ENCODE measurements around the gene SPATA1. TPM values are rescaled to one million over a fixed set of nuclear protein-coding genes. Genes with fewer than 3 reads are reported as not detected.
"Not testable (repeated sequence)": the region's sequence is repeated elsewhere in the genome, so short reads cannot be mapped to it uniquely, and the experiment has no call there.

Gene SPATA1
- total RNA-seq, 5 donors from 2014 or later (not counting 1 experiment from before 2014, with no cell fraction given): 0.25 to 3.5 (median 2.3) TPM

DNA sequence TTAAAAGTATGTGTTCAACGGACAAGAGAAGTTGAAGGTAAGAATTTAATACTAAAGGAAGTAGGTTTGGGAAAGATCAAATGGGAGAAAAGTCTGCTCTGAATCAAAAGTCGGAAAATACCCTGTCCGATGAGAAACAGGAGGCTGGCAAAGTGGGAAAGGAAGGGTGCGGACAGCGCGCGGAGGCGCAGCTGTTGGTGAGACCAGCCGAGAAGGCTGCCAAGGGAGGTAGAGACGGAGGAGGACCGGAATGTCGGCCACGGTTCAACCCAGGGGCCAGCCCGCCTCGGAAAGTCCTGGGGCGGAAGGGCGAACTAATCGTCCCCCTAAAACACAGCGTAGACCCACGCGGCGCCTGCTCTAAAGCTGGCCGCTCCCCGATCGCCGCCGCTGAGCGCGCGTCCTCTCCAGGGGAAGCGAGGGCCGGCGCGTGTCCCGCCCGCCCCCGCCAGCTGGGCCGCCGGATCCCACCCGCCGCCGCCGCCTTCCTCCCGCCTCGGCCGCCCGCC is 639 bp upstream of the SPATA1 start:
- no peaks in the 10 kb centered on the region for H3K9me3 ChIP-seq
- Mint-ChIP-seq H3K9me3 (peaks cover 0 to 3% (median 2%) of the 10 kb centered on the region in 3 donors), H3K4me1 (peaks cover 46 to 60% (median 52%) of the 10 kb centered on the region in 3 donors), H3K27ac (peak overlapping the region; percentile 94 to 97), H3K36me3 (peaks cover 15% of the 10 kb centered on the region), H3K4me3 (peak overlapping the region; percentile 98 to 100 (median 98)), H3K27me3 (no peaks in the 10 kb centered on the region)
- H3K4me3 ChIP-seq (ENCODE audit: control insufficient read depth in 1 of 2, extremely low read depth in 1 of 2, low read length in 1 of 2): peak overlapping the region; percentile 81 to 88
- POLR2A ChIA-PET: interaction anchor here (0.5 to 1.2 kb wide), 6 partner anchors 26 to 749 kb away, joined by 3 to 4 read pairs (median 3); partner anchors contain the start of gene CTBS (in 1 of the 2)
- 0% methylated on average over 44 of the region's 47 CpGs for WGBS (ENCODE audit: insufficient coverage)
- H3K27me3 ChIP-seq (replicated peaks in 1 of 2; ENCODE audit: control insufficient read depth in 2 of 2, extremely low read depth in 1 of 2, insufficient read depth in 2 of 2, low read length in 1 of 2): no peaks in the 10 kb centered on the region
- ATAC-seq (replicated peaks in 1 of 4): peak; percentile 33 to 46 (median 39)
- peaks cover 9 to 27% of the 10 kb centered on the region in 2 experiments for H3K4me1 ChIP-seq (ENCODE audit: control insufficient read depth in 1 of 2, extremely low read depth in 1 of 2, insufficient read depth in 2 of 2, low read length in 2 of 2)
- H3K27ac ChIP-seq (ENCODE audit: low read length): peak overlapping the region; percentile 59
- DNase-seq: peak in 1 of 35 experiments; percentile 2
- H3K36me3 ChIP-seq (ENCODE audit: control insufficient read depth in 2 of 2, extremely low read depth in 1 of 2, insufficient read depth in 1 of 2, low read length in 1 of 2): no peaks in the 10 kb centered on the region
- CTCF ChIA-PET: interaction anchor here (0.6 to 2.0 kb wide), 11 partner anchors 10 to 531 kb away, joined by 3 to 11 read pairs (median 6); partner anchors contain the start of genes PRKACB (in 2 of the 2) and CTBS (in 1 of the 2)

DNA sequence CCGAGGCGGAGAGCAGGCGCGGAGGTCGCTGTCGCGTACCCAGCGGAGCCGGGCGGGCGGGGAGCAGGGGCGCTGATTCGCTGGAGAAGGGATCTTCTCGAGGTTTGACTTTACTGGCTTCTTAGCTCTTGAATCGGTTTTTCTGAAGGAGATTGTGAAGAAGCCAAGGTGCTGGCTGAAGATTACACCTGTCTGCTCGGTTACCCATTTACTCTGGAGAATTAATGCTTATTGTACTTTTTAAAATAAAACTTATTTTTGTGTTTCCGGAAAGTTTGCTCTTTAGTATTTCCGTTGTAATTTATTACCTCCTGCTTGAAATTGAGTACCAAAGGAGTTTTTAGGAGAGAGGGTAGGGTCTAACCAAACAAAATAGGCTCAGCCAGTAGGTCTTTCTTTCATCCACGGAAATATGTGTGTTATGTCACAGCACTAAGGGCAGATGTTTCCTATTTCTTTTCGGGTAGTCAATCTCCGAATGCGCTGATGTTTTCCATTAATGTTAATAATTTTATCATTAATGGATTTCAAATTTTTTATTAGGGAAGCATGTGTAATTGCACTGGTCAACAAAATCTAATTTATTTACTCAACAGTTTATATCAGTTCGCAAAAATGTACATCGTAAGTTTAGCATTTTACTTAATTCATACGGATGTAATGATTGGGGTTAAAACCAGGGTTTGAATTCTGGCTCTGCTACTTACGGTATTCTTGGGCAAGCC is 705 bp downstream of the SPATA1 start:
- peak overlapping the region; percentile 81 to 88 for H3K4me3 ChIP-seq (ENCODE audit: control insufficient read depth in 1 of 2, extremely low read depth in 1 of 2, low read length in 1 of 2)
- H3K36me3 ChIP-seq (ENCODE audit: control insufficient read depth in 2 of 2, extremely low read depth in 1 of 2, insufficient read depth in 1 of 2, low read length in 1 of 2): no peaks in the 10 kb centered on the region
- Mint-ChIP-seq H3K27ac (peak overlapping the region; percentile 93 to 94), H3K36me3 (peaks cover 16% of the 10 kb centered on the region), H3K27me3 (no peaks in the 10 kb centered on the region), H3K4me1 (peaks cover 35 to 46% (median 38%) of the 10 kb centered on the region in 3 donors), H3K9me3 (peaks cover 0 to 5% (median 2%) of the 10 kb centered on the region in 3 donors), H3K4me3 (peak overlapping the region; percentile 98 to 100 (median 98))
- peaks cover 9 to 27% of the 10 kb centered on the region in 2 experiments for H3K4me1 ChIP-seq (ENCODE audit: control insufficient read depth in 1 of 2, extremely low read depth in 1 of 2, insufficient read depth in 2 of 2, low read length in 2 of 2)
- ATAC-seq (replicated peaks in 1 of 4): no peak
- H3K9me3 ChIP-seq: no peaks in the 10 kb centered on the region
- H3K27ac ChIP-seq (ENCODE audit: low read length): peak overlapping the region; percentile 83
- DNase-seq: no peak
- no peaks in the 10 kb centered on the region for H3K27me3 ChIP-seq (replicated peaks in 1 of 2; ENCODE audit: control insufficient read depth in 2 of 2, extremely low read depth in 1 of 2, insufficient read depth in 2 of 2, low read length in 1 of 2)
- CTCF ChIA-PET: interaction anchor here (0.5 to 2.0 kb wide), 12 partner anchors 11 to 529 kb away, joined by 3 to 11 read pairs (median 6); partner anchors contain the start of genes CTBS (in 1 of the 2) and PRKACB (in 1 of the 2)
- WGBS (ENCODE audit: insufficient coverage): 0% methylated on average over 10 of the region's 26 CpGs
- POLR2A ChIA-PET: interaction anchor here (0.5 to 1.2 kb wide), 6 partner anchors 27 to 748 kb away, joined by 3 to 12 read pairs (median 4); partner anchors contain the start of gene CTBS (in 1 of the 2)

DNA sequence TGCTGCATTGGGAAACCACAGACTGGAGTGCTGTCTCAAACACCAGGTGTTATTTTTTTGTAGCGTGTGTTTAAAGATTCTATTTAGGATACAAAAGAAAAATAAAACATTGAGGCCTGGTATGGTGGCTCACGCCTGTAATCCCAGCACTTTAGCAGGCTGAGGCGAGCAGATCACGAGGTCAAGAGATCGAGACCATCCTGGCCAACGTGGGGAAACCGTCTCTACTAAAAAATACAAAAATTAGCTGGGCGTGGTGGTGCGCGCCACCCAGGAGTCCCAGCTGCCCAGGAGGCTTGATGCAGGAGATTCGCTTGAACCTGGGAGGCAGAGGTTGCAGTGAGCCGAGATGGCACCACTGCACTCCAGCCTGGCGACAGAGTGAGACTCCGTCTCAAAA is 1.7 kb downstream of the SPATA1 start:
- H3K9me3 ChIP-seq; H3K27ac Mint-ChIP-seq; H3K27ac ChIP-seq (ENCODE audit: low read length); ATAC-seq (replicated peaks in 1 of 4); H3K4me3 ChIP-seq (ENCODE audit: control insufficient read depth in 1 of 2, extremely low read depth in 1 of 2, low read length in 1 of 2); H3K9me3 Mint-ChIP-seq; POLR2A ChIA-PET; H3K27me3 ChIP-seq (replicated peaks in 1 of 2; ENCODE audit: control insufficient read depth in 2 of 2, extremely low read depth in 1 of 2, insufficient read depth in 2 of 2, low read length in 1 of 2); DNase-seq; H3K36me3 ChIP-seq (ENCODE audit: control insufficient read depth in 2 of 2, extremely low read depth in 1 of 2, insufficient read depth in 1 of 2, low read length in 1 of 2); H3K27me3 Mint-ChIP-seq: not testable (repeated sequence)
- H3K4me1 Mint-ChIP-seq: peaks cover 27 to 39% (median 30%) of the 10 kb centered on the region in 3 donors
- CTCF ChIA-PET: interaction anchor here (1.0 kb wide), 2 partner anchors 12 to 112 kb away, joined by 3 read pairs; no protein-coding TSS in a partner anchor
- peak overlapping the region in 1 of 3 donors; percentile 21 for H3K4me3 Mint-ChIP-seq
- H3K36me3 Mint-ChIP-seq: peaks cover 16% of the 10 kb centered on the region
- H3K4me1 ChIP-seq (ENCODE audit: control insufficient read depth in 1 of 2, extremely low read depth in 1 of 2, insufficient read depth in 2 of 2, low read length in 2 of 2): peaks cover 9 to 25% of the 10 kb centered on the region in 2 experiments
- WGBS (ENCODE audit: insufficient coverage): 99% methylated on average over 7 of the region's 14 CpGs

DNA sequence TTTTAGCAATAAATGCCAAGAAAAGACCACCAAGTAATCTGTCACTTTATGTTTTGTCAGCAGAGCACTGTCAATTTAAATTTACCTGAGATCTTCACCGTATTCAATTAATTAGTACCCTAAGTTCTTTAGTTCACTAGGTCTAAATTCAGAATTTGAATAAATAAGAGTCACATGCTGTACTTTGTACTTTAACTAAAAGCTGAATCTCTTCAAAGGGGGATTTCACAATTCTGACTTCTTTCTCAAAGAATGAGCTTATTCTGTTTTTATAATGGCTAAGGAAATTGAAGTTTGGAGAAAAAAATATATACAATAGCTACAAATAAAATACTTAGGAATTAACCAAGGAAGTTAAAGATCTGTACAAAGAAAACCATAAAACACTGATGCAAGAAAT is 2.3 kb downstream of the SPATA1 start:
- H3K27ac Mint-ChIP-seq: peak overlapping the region in 1 of 2 donors; percentile 5

DNA sequence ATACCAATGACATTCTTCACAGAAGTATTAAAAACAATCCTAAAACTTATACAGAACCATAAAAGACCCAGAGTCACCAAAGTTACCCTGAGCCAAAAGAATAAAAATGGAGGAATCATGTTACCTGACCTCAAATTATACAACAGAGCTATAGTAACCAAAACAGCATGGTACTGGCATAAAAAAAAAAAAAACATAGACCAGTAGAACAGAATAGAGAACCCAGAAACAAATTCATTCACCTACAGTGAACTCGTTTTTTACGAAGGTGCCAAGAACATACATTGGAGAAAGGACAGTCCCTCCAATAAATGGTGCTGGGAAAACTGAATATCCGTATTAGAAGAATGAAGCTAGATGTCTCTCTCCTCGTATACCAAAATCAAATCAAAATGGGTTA is 2.8 kb downstream of the SPATA1 start:
- H3K36me3 ChIP-seq (ENCODE audit: control insufficient read depth in 2 of 2, extremely low read depth in 1 of 2, insufficient read depth in 1 of 2, low read length in 1 of 2): no peaks in the 10 kb centered on the region
- peaks cover 15 to 28% (median 19%) of the 10 kb centered on the region in 3 donors for H3K4me1 Mint-ChIP-seq
- H3K27ac Mint-ChIP-seq: peak overlapping the region in 1 of 2 donors; percentile 36
- no peaks in the 10 kb centered on the region for H3K9me3 ChIP-seq
- no peak overlapping the region for H3K4me3 Mint-ChIP-seq
- no peaks in the 10 kb centered on the region for H3K27me3 Mint-ChIP-seq
- POLR2A ChIA-PET: interaction anchor here (0.7 to 1.4 kb wide), 3 partner anchors 29 to 75 kb away, joined by 3 to 13 read pairs (median 3); no protein-coding TSS in a partner anchor
- ATAC-seq (replicated peaks in 1 of 4): no peak
- peaks cover 0 to 5% (median 2%) of the 10 kb centered on the region in 3 donors for H3K9me3 Mint-ChIP-seq
- no peak overlapping the region for H3K4me3 ChIP-seq (ENCODE audit: control insufficient read depth in 1 of 2, extremely low read depth in 1 of 2, low read length in 1 of 2)
- no peaks in the 10 kb centered on the region for H3K27me3 ChIP-seq (replicated peaks in 1 of 2; ENCODE audit: control insufficient read depth in 2 of 2, extremely low read depth in 1 of 2, insufficient read depth in 2 of 2, low read length in 1 of 2)
- CTCF ChIA-PET: interaction anchor here (0.6 to 1.0 kb wide), 3 partner anchors 13 to 21 kb away, joined by 3 to 5 read pairs (median 3); no protein-coding TSS in a partner anchor
- no peak overlapping the region for H3K27ac ChIP-seq (ENCODE audit: low read length)
- WGBS (ENCODE audit: insufficient coverage): no CpG with 5 or more reads among the region's 4 CpGs
- no peak for DNase-seq
- peaks cover 5 to 16% of the 10 kb centered on the region in 2 experiments for H3K4me1 ChIP-seq (ENCODE audit: control insufficient read depth in 1 of 2, extremely low read depth in 1 of 2, insufficient read depth in 2 of 2, low read length in 2 of 2)
- peaks cover 16% of the 10 kb centered on the region for H3K36me3 Mint-ChIP-seq

More for the DNA sequence above, 2.3 kb downstream of the SPATA1 start:
- CTCF ChIA-PET: interaction anchor here (0.6 to 1.0 kb wide), 3 partner anchors 12 to 21 kb away, joined by 3 to 5 read pairs (median 3); no protein-coding TSS in a partner anchor
- H3K9me3 ChIP-seq: no peaks in the 10 kb centered on the region
- peaks cover 0 to 5% (median 2%) of the 10 kb centered on the region in 3 donors for H3K9me3 Mint-ChIP-seq
- no peak for DNase-seq
- H3K4me1 Mint-ChIP-seq: peaks cover 20 to 33% (median 24%) of the 10 kb centered on the region in 3 donors
- H3K27ac ChIP-seq (ENCODE audit: low read length): no peak overlapping the region
- no peak for ATAC-seq (replicated peaks in 1 of 4)
- no CpG with 5 or more reads among the region's 1 CpG for WGBS (ENCODE audit: insufficient coverage)
- H3K27me3 ChIP-seq (replicated peaks in 1 of 2; ENCODE audit: control insufficient read depth in 2 of 2, extremely low read depth in 1 of 2, insufficient read depth in 2 of 2, low read length in 1 of 2): no peaks in the 10 kb centered on the region
- peaks cover 16% of the 10 kb centered on the region for H3K36me3 Mint-ChIP-seq
- no peaks in the 10 kb centered on the region for H3K36me3 ChIP-seq (ENCODE audit: control insufficient read depth in 2 of 2, extremely low read depth in 1 of 2, insufficient read depth in 1 of 2, low read length in 1 of 2)
- no peak overlapping the region for H3K4me3 ChIP-seq (ENCODE audit: control insufficient read depth in 1 of 2, extremely low read depth in 1 of 2, low read length in 1 of 2)
- H3K4me1 ChIP-seq (ENCODE audit: control insufficient read depth in 1 of 2, extremely low read depth in 1 of 2, insufficient read depth in 2 of 2, low read length in 2 of 2): peaks cover 8 to 20% of the 10 kb centered on the region in 2 experiments
- no peaks in the 10 kb centered on the region for H3K27me3 Mint-ChIP-seq
- peak overlapping the region in 1 of 3 donors; percentile 2 for H3K4me3 Mint-ChIP-seq
- POLR2A ChIA-PET: interaction anchor here (0.7 to 1.4 kb wide), 3 partner anchors 28 to 75 kb away, joined by 3 to 13 read pairs (median 3); no protein-coding TSS in a partner anchor

DNA sequence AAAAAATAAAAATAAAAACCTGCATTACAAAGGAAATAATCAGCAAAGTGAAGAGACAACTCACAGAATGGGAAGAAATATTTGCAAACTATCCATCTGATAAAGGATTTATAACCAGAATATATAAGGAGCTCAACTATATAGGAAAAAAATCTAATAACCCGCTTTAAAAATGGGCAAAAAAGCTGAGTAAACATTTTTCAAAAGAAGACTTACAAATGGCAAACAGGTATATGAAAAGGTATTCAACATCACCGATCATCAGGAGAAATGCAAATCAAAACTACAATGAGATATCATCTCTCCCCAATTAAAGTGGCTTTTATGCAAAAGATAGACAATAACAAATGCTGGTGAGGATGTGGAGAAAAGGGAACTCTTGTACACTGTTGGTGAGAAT is 4.0 kb downstream of the SPATA1 start:
- no peak overlapping the region for H3K27ac Mint-ChIP-seq
- POLR2A ChIA-PET: interaction anchor here (0.6 to 0.7 kb wide), 4 partner anchors 15 to 425 kb away, joined by 3 read pairs; no protein-coding TSS in a partner anchor
- no CpG with 5 or more reads among the region's 2 CpGs for WGBS (ENCODE audit: insufficient coverage)

More for the DNA sequence above, 4.0 kb downstream of the SPATA1 start:
- Histone ChIP-seq H3K36me3 (ENCODE audit: control insufficient read depth in 2 of 2, extremely low read depth in 1 of 2, insufficient read depth in 1 of 2, low read length in 1 of 2) (no peaks in the 10 kb centered on the region), H3K27me3 (replicated peaks in 1 of 2; ENCODE audit: control insufficient read depth in 2 of 2, extremely low read depth in 1 of 2, insufficient read depth in 2 of 2, low read length in 1 of 2) (no peaks in the 10 kb centered on the region), H3K4me3 (ENCODE audit: control insufficient read depth in 1 of 2, extremely low read depth in 1 of 2, low read length in 1 of 2) (no peak overlapping the region), H3K4me1 (ENCODE audit: control insufficient read depth in 1 of 2, extremely low read depth in 1 of 2, insufficient read depth in 2 of 2, low read length in 2 of 2) (peaks cover 0 to 5% of the 10 kb centered on the region in 2 experiments), H3K9me3 (no peaks in the 10 kb centered on the region), H3K27ac (ENCODE audit: low read length) (no peak overlapping the region)
- peaks cover 4 to 17% (median 7%) of the 10 kb centered on the region in 3 donors for H3K4me1 Mint-ChIP-seq
- H3K27me3 Mint-ChIP-seq: no peaks in the 10 kb centered on the region
- DNase-seq (no peak), ATAC-seq (replicated peaks in 1 of 4) (no peak)
- CTCF ChIA-PET: interaction anchor here (0.7 to 0.9 kb wide), 2 partner anchors 23 to 366 kb away, joined by 3 read pairs; partner anchors contain the start of gene PRKACB (in 1 of the 2)
- peaks cover 0 to 5% (median 2%) of the 10 kb centered on the region in 3 donors for H3K9me3 Mint-ChIP-seq
- H3K36me3 Mint-ChIP-seq: peaks cover 16% of the 10 kb centered on the region
- no peak overlapping the region for H3K4me3 Mint-ChIP-seq

Measured in T-cell (primary cell).